Stimulated activated CD4-positive, alpha-beta T cell treated with anti-CD3 and anti-CD28 coated beads, TNF-alpha, amount 100 ng/mL, for 4 hours (primary cell): ENCODE data around the gene FAHD1.

Experiments
- DNase-seq, 3 experiments: peaks; one replicate each; pipeline ENCODE4 v3.0.0-alpha.2; 2020; ENCODE audit warnings: low read depth in 3 of 3

Gene FAHD1

GRCh38 chr16:1817276-1817589, 9.8 kb upstream of the FAHD1 start:
- DNase-seq = no peak

- DNase-seq = no peak
These were observed 9.3 kb upstream of the FAHD1 start for GRCh38 chr16:1817716-1818115.

GRCh38 chr16:1818204-1818872, 8.7 kb upstream of the FAHD1 start:
- no peak for DNase-seq

GRCh38 chr16:1818873-1819525, 8.0 kb upstream of the FAHD1 start:
- no peak for DNase-seq

GRCh38 chr16:1819611-1820010, 7.4 kb upstream of the FAHD1 start:
- no peak for DNase-seq

GRCh38 chr16:1820096-1820945, 6.7 kb upstream of the FAHD1 start:
- DNase-seq = no peak

- no peak for DNase-seq
These were observed 6.1 kb upstream of the FAHD1 start for GRCh38 chr16:1820946-1821290.

- no peak for DNase-seq
These were observed 5.0 kb upstream of the FAHD1 start for GRCh38 chr16:1821861-1822611.

- no peak for DNase-seq
These were observed 4.2 kb upstream of the FAHD1 start for GRCh38 chr16:1822801-1823200.

- DNase-seq = no peak
These were observed 3.2 kb upstream of the FAHD1 start for GRCh38 chr16:1823821-1824220.

GRCh38 chr16:1825381-1825863, 1.6 kb upstream of the FAHD1 start:
- no peak for DNase-seq

GRCh38 chr16:1825864-1826690, 929 bp upstream of the FAHD1 start:
- DNase-seq = peak; percentile 23 to 52 (median 32)

GRCh38 chr16:1828645-1829410, 1.8 kb downstream of the FAHD1 start:
- no peak for DNase-seq

- no peak for DNase-seq
These were observed 3.2 kb downstream of the FAHD1 start for GRCh38 chr16:1830213-1830612.

- no peak for DNase-seq
These were observed 4.4 kb downstream of the FAHD1 start for GRCh38 chr16:1831186-1832075.

GRCh38 chr16:1832838-1833454, 5.9 kb downstream of the FAHD1 start:
- no peak for DNase-seq

- DNase-seq = no peak
These were observed 7.1 kb downstream of the FAHD1 start for GRCh38 chr16:1834096-1834495.

GRCh38 chr16:1839554-1839953, 12.5 kb downstream of the FAHD1 start:
- DNase-seq = no peak

- DNase-seq = no peak
These were observed 19.0 kb downstream of the FAHD1 start for GRCh38 chr16:1845985-1846384.
